Activated CD8-positive, alpha-beta memory T cell treated with anti-CD3 and anti-CD28 coated beads for 36 hours (primary cell): ENCODE data around the gene DNHD1. TPM values are rescaled to one million over a fixed set of nuclear protein-coding genes. Genes with fewer than 3 reads are reported as not detected.

ENCODE experiments used
- CTCF ChIA-PET: fragments of 350-600 bp; sonication (Branson Sonifier 250); formaldehyde crosslinking; loops from one replicate; lab custom pipeline; 2021; ENCODE audit warnings: antibody characterized with exemption; lab: Charles Lee
- POLR2A ChIA-PET: fragments of 350-600 bp; sonication (Branson Sonifier 250); formaldehyde crosslinking; loops from one replicate; lab custom pipeline; 2021; ENCODE audit warnings: antibody characterized with exemption; lab: Charles Lee
- total RNA-seq, 2 experiments: library from RNA; stranded (reverse); gene quantifications; one replicate each; pipeline ENCODE4 v1.2.3, GENCODE V29; 2021

The DNHD1 gene
- total RNA-seq, 2 experiments from 2014 or later = 11.3 to 12.2 TPM

DNA sequence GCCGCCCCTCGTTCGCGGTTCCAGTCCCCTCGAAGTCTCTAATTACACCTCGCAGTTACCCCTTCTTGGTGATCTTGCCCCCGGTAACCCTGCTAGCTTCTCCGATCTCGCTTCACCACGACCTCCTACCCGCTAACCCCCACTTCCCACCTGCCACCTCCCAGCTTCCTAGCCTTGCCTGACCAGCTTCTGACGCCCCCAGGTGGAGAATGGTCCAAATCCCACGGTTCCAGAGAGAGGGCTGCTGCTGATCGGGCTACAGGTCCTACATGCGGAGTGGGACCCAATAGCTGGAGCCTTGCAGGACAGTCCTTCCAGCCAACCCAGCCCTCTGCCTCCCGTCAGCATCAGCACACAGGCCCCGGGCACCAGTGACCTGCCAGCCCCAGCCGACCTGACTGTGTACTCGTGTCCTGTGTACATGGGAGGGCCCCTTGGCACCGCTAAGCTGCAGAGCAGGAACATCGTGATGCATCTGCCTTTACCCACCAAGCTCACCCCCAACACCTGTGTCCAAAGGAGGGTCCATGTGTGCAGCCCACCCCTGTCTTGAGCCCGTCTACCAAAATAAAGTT lies 74.4 kb downstream of the DNHD1 start:
- POLR2A ChIA-PET = no interaction called here
- CTCF ChIA-PET = interaction anchor here (0.8 kb wide), 1 partner anchor 11 kb away, joined by 3 read pairs; no protein-coding TSS in a partner anchor

DNA sequence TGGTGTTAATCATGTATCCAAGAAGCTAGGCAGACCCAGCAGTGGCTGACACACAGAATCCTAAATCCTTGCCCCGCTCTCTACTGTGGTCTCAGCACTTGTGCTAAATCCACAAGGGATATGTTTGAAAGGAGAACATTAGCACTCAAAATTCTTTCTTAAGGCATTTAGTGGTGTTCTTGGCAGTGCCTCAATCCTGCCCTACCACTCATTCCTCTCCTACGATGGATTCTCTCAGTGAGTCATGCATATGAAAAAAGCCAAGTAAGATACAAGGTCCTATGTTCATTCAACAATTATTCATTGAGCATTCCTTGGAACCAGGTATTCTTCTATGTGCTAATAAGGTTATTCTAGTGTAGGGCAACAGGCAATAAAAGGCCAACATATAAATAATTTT lies 75.1 kb downstream of the DNHD1 start:
- ChIA-PET POLR2A (no interaction called here), CTCF (no interaction called here)

DNA sequence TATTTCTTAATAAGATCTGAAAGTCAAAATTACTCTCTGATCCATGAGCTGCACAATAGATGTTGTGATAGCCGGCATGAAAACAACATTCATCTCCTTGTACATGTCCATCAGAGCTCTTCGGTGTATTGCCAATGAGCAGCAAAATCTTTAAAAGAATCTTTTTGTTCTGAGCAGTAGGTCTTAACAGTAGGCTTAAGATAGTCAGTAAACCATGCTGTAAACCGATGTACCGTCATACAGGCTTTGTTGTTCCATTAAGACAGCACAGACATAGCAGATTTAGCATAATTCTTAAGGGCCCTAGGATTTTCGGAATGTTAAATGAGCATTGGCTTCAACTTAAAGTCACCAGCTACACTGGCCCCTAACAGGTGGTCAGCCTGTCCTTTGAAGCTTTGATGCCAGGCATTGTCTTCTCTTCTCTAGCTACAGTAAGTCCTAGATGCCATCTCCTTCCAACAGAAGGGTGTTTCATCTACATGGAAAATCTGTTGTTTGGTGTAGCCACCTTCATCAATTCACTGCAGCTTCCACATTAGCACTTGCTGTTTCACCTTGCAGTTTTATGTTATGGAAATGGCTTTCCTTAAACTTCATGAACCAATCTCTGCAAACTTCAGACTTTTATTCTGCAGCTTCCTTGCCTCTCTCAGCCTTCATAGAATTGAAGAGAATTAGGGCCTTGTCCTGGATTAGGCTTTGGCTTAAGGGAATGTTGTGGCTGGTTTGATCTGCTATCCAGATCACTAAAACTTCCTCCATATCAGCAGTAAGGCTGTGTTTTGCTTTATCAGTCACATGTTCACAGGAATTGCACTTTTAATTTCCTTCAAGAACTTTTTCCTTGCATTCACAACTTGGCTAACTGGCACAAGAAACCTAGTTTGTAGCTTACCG lies 78.0 kb downstream of the DNHD1 start:
- ChIA-PET POLR2A (interaction anchor here (0.7 kb wide), 1 partner anchor 62 kb away, joined by 3 read pairs; no protein-coding TSS in a partner anchor), CTCF (no interaction called here)

DNA sequence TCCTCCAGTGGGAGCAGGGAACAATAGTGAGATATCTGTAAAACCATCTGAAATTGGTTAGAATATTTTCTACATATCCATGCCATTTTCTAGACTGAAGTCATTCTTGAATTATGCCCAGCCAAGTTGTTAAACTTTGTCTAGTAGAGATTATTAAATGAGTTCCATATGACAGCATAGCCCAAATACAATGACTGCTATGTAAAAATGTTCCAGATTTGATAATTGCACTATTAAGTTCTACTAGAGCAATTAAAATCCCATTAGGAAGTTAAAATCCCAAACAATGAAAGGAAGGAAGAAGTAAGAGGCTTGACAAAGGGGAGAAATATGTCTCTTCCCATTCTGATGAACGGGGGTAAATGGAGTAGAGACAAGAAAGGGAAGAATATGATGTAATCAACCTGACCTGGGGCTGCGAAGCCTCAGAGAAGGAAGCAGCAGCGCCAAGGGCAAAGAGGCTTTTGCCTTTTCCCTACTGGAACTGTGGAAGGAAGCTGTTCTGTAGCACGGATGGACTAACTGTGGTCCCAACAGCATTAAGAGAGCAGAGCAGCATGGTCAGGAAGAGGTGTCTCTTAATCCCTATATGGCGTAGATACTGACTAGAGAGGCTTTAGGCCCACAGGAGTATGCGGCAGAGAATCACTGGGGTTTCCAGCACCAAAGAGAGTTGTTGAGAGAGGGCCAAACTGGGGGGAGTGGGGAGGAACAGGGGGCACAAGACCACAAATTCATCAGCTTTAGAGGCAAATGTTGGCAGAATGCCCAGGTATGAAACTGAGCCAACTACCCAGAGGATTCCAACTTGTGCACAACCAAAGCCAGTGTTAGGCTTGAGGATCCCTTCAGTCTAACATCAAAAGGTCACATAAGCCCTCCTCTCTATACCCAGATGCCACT lies 79.6 kb downstream of the DNHD1 start:
- POLR2A ChIA-PET = no interaction called here

DNA sequence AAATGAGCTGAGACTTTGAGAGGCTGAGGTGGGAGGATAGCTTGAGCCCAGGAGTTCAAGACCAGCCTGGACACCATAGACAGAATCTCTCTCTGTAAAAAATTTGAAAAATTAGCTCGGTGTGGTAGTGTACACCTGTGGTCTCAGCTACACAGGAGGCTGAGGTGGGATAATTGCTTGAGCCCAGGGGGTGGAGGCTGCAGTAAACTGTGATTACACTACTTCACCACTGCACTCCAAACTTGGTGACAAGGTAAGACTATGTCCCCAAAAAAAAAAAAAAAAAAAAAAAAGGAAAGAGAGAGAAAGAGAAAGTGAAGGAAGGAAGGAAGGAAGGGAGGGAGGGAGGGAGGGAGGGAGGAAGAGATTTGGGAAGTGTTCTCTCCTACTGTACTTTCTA lies 81.1 kb downstream of the DNHD1 start:
- CTCF ChIA-PET = no interaction called here

More for the DNA sequence above, 79.6 kb downstream of the DNHD1 start:
- CTCF ChIA-PET = no interaction called here

DNA sequence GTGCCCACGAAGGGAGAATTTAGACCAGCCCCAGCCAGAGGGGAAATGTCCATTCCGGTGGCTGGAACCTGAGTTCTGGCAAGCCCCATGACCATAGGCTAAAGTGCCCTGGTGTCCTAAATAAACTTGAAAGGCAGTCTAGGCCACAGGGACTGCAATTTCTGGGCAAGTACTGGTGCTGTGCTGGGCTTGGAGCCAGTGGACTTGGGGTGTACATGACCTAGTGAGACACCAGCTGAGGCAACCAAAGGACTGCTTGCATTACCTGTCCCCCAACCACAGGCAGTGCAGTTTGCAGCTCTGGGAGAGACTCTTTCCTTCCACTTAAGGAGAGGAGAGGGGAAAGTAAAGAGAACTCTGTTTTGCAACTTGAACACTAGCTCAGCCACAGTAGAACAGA lies 82.6 kb downstream of the DNHD1 start:
- ChIA-PET POLR2A (no interaction called here), CTCF (no interaction called here)

More for the DNA sequence above, 81.1 kb downstream of the DNHD1 start:
- POLR2A ChIA-PET = no interaction called here

DNA sequence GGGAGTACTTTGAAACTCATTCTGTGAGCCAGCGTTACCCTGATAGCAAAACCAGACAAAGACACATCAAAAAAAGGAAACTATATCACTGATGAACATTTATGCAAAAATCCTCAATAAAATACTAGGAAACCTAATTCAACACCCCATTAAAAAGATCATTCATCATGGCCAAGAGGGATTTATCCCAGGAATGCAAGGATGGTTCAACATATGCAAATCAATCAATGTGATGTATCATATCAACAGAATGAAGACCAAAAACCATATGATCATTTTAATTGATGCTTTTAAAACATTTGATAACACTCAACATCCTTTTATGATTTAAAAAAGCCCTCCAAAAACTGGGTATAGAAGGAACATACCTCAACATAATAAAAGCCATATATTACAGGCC lies 86.5 kb downstream of the DNHD1 start:
- POLR2A ChIA-PET = no interaction called here
- CTCF ChIA-PET = no interaction called here

DNA sequence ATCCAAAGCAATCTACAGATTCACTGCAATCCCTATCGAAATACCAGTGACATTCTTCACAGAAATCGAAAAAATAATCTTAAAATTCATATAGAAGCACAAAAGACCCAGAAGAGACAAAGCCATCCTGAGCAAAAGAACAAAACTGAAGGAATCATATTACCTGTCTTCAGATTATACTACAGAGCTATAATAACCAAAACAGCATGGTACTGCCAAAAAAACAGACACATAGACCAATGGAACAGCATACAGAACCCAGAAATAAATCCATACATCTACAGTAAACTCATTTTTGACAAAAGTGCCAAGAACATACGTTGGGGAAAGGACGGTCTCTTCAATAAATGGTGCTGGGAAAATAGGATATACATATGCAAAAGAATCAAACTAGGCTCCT lies 87.4 kb downstream of the DNHD1 start:
- POLR2A ChIA-PET = no interaction called here
- CTCF ChIA-PET = no interaction called here

DNA sequence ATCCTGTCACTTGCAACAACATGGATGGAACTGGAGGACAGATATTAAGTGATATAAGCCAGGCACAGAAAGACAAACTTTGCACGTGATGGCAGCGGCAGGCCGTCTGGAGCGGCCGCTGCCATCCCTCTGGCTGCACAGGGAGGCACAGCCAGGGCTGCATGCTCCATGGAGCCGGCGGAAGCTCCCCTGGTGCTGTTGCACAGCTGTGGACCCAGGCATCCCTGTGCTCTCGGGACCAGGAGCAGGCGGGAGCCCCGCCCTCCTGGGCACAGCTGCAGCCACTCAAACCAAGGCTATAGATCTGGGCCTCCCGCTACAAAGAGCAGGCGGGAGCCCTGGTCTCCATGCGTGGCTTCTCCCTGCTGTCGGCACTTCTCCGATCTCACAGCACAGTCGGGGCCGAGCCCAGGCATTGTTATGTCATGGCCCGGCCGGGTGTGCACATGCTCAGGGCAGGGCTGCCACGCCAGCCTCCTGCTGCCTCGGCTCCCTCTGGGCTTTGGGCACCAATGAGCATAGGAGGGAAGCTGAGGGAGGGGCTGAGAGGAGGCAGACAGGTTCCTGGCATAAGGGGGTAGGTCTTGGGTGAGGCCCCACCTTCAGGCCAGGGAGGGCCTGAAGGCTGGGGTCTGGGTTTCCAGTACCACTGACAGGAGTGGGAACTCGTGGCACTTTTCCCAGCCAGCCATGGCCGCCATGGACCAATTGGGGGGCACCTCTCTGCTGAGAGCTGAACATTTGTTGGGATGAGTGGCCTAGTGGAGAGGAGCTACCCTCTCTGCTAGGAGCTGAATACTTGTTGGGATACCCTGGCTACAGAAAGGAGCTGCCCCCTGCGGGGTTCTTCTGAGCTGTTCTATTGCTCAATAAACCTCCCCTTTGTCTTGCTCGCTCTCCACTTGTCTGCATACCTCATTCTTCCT lies 89.6 kb downstream of the DNHD1 start:
- ChIA-PET POLR2A (no interaction called here), CTCF (no interaction called here)

DNA sequence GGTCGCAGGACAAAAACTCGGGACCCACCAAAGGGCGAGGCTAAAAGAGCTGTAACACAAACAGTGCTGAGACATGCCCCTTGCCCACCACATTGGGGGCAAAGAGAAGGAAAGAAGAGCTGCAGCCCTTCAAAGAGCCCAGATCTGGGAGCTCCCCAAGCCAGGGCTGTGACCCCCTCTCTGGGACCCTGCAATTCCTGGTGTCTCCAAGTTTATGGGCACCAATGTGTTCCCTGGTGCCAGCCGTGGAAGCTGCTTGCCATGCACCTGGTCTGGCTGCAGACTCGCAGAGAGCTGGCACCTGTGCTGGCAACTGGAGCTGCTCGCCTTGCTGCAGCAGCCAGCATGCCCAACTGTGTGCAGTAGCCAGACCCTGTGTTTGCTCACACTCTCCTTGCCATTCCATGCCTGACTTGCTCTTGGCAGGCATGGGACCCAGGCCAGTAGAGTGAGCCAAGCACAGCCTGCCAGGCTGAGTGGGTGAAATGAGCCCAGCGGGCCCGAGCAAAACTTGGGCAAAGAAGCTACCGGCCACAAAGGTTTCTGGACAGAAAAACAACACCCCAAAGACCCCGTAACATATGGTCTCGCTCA lies 90.4 kb downstream of the DNHD1 start:
- ChIA-PET CTCF (no interaction called here), POLR2A (no interaction called here)

DNA sequence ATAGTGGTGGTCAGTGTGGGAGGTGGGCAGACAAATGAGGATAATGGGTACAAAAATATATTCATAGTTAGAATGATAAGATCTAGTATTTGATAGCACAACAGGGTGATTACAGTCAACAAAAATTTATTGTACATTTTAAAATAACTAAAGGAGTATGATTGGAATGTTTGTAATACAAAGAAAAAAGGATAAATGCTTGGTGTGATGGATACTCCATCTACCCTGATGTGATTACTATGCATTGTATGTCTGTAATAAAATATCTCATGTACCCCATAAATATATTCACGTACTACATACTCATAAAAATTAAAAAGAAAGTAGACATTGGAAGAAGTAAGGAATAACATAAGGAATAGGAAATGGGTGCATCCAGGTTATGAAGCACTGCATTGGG lies 90.9 kb downstream of the DNHD1 start:
- ChIA-PET CTCF (no interaction called here), POLR2A (no interaction called here)

DNA sequence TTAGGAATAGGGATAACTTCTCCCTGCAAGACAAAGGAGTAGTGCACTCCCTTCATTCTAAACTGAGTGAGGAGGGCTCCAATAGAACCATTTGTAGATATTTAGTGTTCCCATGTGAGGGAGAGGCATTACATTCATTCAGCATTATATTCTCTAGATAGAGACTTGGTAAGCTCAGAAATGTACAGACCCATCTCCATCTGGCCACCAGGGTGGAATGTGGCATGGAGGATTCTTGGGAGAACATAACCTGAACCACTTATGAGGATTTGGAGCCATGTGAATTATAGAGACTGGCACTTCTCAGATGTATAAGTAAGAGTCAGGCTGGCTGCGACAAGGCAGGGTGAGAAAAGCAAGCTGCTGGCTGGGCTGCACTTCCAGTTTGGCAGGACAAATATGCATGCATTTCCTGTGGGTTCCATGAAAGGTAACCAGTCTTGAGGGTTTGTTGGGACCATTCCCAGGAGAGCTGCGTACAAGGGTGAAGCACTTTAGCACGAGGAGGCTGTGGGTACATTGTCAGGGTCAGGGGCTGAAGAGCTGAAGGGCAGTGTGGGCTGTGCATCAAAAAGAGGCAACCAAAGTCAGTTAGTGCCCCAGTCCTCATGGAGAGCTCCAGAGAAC lies 97.2 kb downstream of the DNHD1 start:
- ChIA-PET POLR2A (no interaction called here), CTCF (interaction anchor here (0.7 to 1.8 kb wide), 2 partner anchors 25 to 86 kb away, joined by 3 to 4 read pairs; partner anchors contain the start of gene TPP1)

DNA sequence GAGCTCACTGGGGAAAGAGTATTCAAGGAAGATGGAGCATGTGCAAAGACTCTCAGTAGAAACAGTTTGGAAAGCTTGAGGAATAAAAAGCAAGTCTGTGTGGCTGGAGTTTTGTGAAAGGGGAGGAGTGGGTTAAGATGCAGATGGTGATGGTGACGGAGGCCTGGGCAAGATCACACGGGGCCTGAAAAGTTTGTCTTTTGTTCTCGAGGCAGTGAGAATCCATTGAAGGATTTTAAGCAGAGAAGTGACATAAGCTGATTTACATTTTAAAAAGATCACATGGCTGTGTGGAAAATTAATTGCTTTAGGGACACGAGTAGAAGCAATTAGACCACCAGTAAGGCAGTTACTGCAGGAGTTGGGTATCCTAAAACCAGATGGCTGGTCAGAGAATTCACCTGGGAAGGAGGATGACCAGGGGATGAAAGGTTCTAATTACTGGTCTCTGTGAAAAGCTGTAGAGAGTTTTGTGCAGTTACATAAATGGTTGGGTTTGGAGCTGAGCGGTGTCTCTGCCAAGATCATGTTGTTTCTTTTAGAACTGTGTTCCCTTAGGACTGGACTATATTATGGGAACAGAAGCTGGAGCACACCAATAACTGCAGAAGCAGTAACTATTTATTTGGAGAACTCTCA lies 99.3 kb downstream of the DNHD1 start:
- POLR2A ChIA-PET = no interaction called here
- CTCF ChIA-PET = interaction anchor here (0.6 to 1.2 kb wide), 2 partner anchors 8 to 180 kb away, joined by 3 to 4 read pairs; no protein-coding TSS in a partner anchor

DNA sequence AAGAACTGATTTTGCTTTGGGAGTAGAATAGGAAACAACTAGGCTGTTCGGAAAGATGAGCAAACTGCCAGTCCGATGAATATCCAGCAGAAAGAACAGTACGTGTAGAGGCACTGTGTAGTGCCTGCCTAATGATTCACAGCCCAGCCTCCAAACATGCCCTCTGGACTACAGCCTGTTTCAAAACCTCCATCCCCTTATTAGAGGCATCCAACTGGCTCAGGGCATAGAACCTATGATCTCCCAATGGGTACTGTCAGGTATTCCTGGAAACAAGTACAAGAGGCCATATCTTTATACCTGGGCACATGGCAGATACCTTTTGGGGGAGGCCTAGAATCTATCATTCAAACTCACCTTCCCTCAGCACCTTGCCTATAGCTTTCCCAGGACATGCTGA lies 101.5 kb downstream of the DNHD1 start:
- POLR2A ChIA-PET = no interaction called here
- CTCF ChIA-PET = interaction anchor here (2.4 kb wide), 1 partner anchor 158 kb away, joined by 8 read pairs; no protein-coding TSS in a partner anchor

DNA sequence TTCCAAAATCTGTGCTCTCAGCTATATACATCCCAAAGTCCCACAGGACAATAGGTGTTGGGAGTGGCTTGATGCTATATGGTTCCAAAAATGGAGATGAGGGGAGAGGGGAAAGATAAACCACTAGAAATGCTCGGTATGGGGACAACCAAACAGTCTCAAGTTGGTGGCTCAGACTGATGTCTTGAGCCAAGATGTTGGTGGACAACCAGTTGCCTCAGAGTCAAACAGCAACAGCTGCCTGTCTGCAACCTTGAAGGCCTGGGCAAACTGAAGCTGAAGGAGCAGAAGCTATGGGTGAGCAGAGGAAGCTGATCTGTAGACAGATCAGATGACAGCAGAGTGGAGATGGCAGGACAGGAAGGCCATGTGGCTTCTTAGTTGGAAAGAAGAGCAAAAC lies 102.4 kb downstream of the DNHD1 start:
- ChIA-PET CTCF (interaction anchor here (2.4 kb wide), 1 partner anchor 157 kb away, joined by 8 read pairs; no protein-coding TSS in a partner anchor), POLR2A (no interaction called here)

DNA sequence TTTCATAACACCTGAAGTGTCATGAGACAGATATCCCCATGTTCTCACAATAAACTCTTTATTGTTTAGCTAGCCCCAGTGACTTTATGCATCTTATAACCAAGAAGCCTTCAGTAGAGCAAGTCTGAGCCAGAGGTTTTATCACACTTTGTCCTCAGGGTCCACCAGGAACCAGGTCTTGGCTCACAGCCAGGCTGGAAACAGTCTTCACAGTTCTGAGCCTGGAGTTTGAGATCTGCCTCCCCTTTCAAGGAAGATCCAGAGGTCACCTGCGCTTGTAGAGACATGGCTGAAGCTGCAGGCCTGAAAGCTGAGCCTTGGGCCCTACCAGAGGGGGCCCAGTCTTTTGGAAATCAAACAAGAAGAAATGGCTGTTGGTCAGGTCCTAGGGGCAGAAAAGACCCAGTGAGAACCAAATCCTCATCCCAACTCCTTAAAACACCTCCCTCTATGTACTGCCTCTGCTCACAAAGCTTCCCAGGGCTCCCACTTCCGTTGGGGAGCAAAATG lies 102.9 kb downstream of the DNHD1 start:
- CTCF ChIA-PET = interaction anchor here (2.4 kb wide), 1 partner anchor 156 kb away, joined by 8 read pairs; no protein-coding TSS in a partner anchor

DNA sequence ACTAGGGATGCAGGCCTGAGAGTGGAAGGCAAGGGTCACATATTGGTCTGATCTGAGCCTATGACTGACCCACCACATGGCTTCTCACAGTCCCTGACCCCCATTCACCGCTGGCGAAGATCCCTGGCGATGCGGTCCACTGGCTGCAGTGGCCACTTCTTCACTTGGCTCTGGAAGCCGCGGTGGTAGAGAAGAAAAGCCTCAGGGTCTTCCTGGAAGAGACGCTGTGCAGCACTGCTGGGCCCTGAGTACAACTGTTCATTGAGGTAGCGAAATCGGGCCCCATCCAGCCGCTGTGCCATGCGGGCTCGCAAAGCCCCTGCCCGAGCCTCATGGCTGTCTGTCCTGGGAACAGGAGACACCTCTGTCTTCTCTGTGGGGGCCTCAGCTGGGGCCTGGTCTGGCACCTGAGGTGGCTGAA lies 104.0 kb downstream of the DNHD1 start:
- POLR2A ChIA-PET = no interaction called here
- CTCF ChIA-PET = no interaction called here

More for the DNA sequence above, 102.9 kb downstream of the DNHD1 start:
- POLR2A ChIA-PET = no interaction called here
